ENCODE measurements around the gene BTRC.
"Not testable (repeated sequence)": the region's sequence is repeated elsewhere in the genome, so short reads cannot be mapped to it uniquely, and the experiment has no call there.

BTRC gene

GRCh38 chr10:101355072-101355706 lies 1.2 kb downstream of the BTRC start:
- no peak for TF ChIP-seq ARNT (IDR thresholded peaks at IDR 0.05)
- no peak for TF ChIP-seq ZNF384 (IDR thresholded peaks at IDR 0.05)
- no peak for TF ChIP-seq NFRKB (IDR thresholded peaks at IDR 0.05)
- no peak for TF ChIP-seq PKNOX1 (IDR thresholded peaks at IDR 0.05)
- TF ChIP-seq FOXA1 (IDR thresholded peaks at IDR 0.05) = no peak
- no peak for TF ChIP-seq ELF4 (IDR thresholded peaks at IDR 0.05)
- TF ChIP-seq LEF1 (IDR thresholded peaks at IDR 0.05; ENCODE audit: borderline replicate concordance) = no peak
- TF ChIP-seq HDGF (IDR thresholded peaks at IDR 0.05; ENCODE audit: borderline replicate concordance) = no peak
- no peak for TF ChIP-seq BHLHE40 (IDR thresholded peaks at IDR 0.05; ENCODE audit: borderline replicate concordance)
- no peak for TF ChIP-seq TARDBP (IDR thresholded peaks at IDR 0.05)
- TF ChIP-seq L3MBTL2 (conservative IDR thresholded peaks at IDR 0.05) = no peak
- no peak for TF ChIP-seq SP1 (IDR thresholded peaks at IDR 0.05)
- no peak for TF ChIP-seq FOXK2 (IDR thresholded peaks at IDR 0.05)
- no peak for TF ChIP-seq FOXM1 (IDR thresholded peaks at IDR 0.05; ENCODE audit: borderline replicate concordance)
- no peak for TF ChIP-seq CTBP1 (IDR thresholded peaks at IDR 0.05; ENCODE audit: borderline replicate concordance)
- TF ChIP-seq SUZ12 (IDR thresholded peaks at IDR 0.05) = no peak
- CTCF ChIA-PET = interaction anchor here (0.6 to 1.8 kb wide), 4 partner anchors 87 to 185 kb away, joined by 3 to 5 read pairs (median 4); no protein-coding TSS in a partner anchor
- POLR2A ChIA-PET = interaction anchor here (0.6 to 1.6 kb wide), 7 partner anchors 8 to 87 kb away, joined by 3 to 5 read pairs (median 3); no protein-coding TSS in a partner anchor
- DNase-seq (ENCODE audit: extremely low spot score) = no peak

GRCh38 chr10:101356132-101356531 lies 2.2 kb downstream of the BTRC start:
- ChIA-PET CTCF (no interaction called here), POLR2A (no interaction called here)
- no peak for DNase-seq (ENCODE audit: extremely low spot score)
- TF ChIP-seq PKNOX1 (IDR thresholded peaks at IDR 0.05) (peak; percentile 55), SUZ12 (IDR thresholded peaks at IDR 0.05) (no peak)

- DNase-seq (ENCODE audit: extremely low spot score) = no peak
- ChIA-PET POLR2A (no interaction called here), CTCF (no interaction called here)
- TF ChIP-seq FOXA1 (IDR thresholded peaks at IDR 0.05) (no peak), SUZ12 (IDR thresholded peaks at IDR 0.05) (no peak), SP1 (IDR thresholded peaks at IDR 0.05) (no peak), ZNF384 (IDR thresholded peaks at IDR 0.05) (no peak), HDGF (IDR thresholded peaks at IDR 0.05; ENCODE audit: borderline replicate concordance) (no peak), L3MBTL2 (conservative IDR thresholded peaks at IDR 0.05) (no peak), BHLHE40 (IDR thresholded peaks at IDR 0.05; ENCODE audit: borderline replicate concordance) (no peak), PKNOX1 (IDR thresholded peaks at IDR 0.05) (no peak), TARDBP (IDR thresholded peaks at IDR 0.05) (no peak), ELF4 (IDR thresholded peaks at IDR 0.05) (no peak), FOXM1 (IDR thresholded peaks at IDR 0.05; ENCODE audit: borderline replicate concordance) (no peak)
Observed at GRCh38 chr10:101357958-101358357, 4.0 kb downstream of the BTRC start.

GRCh38 chr10:101358706-101359300 lies 4.8 kb downstream of the BTRC start:
- TF ChIP-seq LEF1 (IDR thresholded peaks at IDR 0.05; ENCODE audit: borderline replicate concordance) = no peak
- no peak for TF ChIP-seq SP1 (IDR thresholded peaks at IDR 0.05)
- POLR2A ChIA-PET = no interaction called here
- CTCF ChIA-PET = interaction anchor here (0.6 kb wide), 1 partner anchor 66 kb away, joined by 3 read pairs; no protein-coding TSS in a partner anchor
- DNase-seq (ENCODE audit: extremely low spot score) = no peak

- 0 out of 2 replicates have a peak, but pooled peaks have one; percentile 29 for TF ChIP-seq ZNF384 (IDR thresholded peaks at IDR 0.05)
- CTCF ChIA-PET = interaction anchor here (1.1 kb wide), 1 partner anchor 84 kb away, joined by 3 read pairs; no protein-coding TSS in a partner anchor
- POLR2A ChIA-PET; DNase-seq (ENCODE audit: extremely low spot score): not testable (repeated sequence)
Observed at GRCh38 chr10:101360090-101360489, 6.1 kb downstream of the BTRC start.

- CTCF ChIA-PET = interaction anchor here (1.1 kb wide), 1 partner anchor 83 kb away, joined by 3 read pairs; no protein-coding TSS in a partner anchor
- DNase-seq (ENCODE audit: extremely low spot score); POLR2A ChIA-PET: not testable (repeated sequence)
Observed at GRCh38 chr10:101360841-101361240, 6.9 kb downstream of the BTRC start.

- POLR2A ChIA-PET = interaction anchor here (0.7 to 1.3 kb wide), 2 partner anchors 9 kb away, joined by 3 read pairs; no protein-coding TSS in a partner anchor
- CTCF ChIA-PET = no interaction called here
- no peak for DNase-seq (ENCODE audit: extremely low spot score)
- TF ChIP-seq NFRKB (IDR thresholded peaks at IDR 0.05) (no peak), PKNOX1 (IDR thresholded peaks at IDR 0.05) (no peak), SUZ12 (IDR thresholded peaks at IDR 0.05) (no peak)
Observed at GRCh38 chr10:101363850-101364400, 10.0 kb downstream of the BTRC start.
